Esophagus squamous epithelium (tissue), 5 donors: ENCODE results near the gene GLG1. TPM values are rescaled to one million over a fixed set of nuclear protein-coding genes. Genes with fewer than 3 reads are reported as not detected.

ENCODE experiments used
- DNase-seq: peaks from one replicate; lab custom pipeline; 2025; lab: John Stamatoyannopoulos, UW
- H3K27ac ChIP-seq, 4 donors: fragments of 200-600 bp; sonication (generic); one replicate each; pipeline ENCODE4 v1.5.1; 2016 to 2019; ENCODE audit warnings: mild to moderate bottlenecking in 1 of 4
- H3K27me3 ChIP-seq, 4 donors: fragments of 200-600 bp; sonication (generic); 1 replicate in 3 of 4; 2 replicates in 1 of 4; pipeline versions ENCODE4 v1.5.1 to v1.6.0; 2017 to 2021; ENCODE audit warnings: antibody characterized with exemption in 1 of 4
- H3K36me3 ChIP-seq, 3 donors: fragments of 200-600 bp; sonication (generic); one replicate each; pipeline ENCODE4 v1.5.1; 2016 to 2019
- H3K4me1 ChIP-seq, 3 donors: fragments of 200-600 bp; sonication (generic); one replicate each; pipeline ENCODE4 v1.5.1; 2017 to 2019
- H3K4me3 ChIP-seq, 4 donors: fragments of 200-600 bp; sonication (generic); 1 replicate in 3 of 4; 2 replicates in 1 of 4; pipeline ENCODE4 v1.5.1; 2016 to 2019; ENCODE audit warnings: mild to moderate bottlenecking in 2 of 4, moderate library complexity in 1 of 4
- H3K9me3 ChIP-seq, 3 donors: fragments of 200-600 bp; sonication (generic); one replicate each; pipeline ENCODE4 v1.5.1; 2016 to 2019
- CTCF ChIP-seq, 6 experiments: fragments of 450-650 bp in 4 of 6; fragments of 200-600 bp in 2 of 6; sonication (generic) in 2 of 6; IDR thresholded peaks; one replicate each; pipeline ENCODE4 v1.5.1; 2016 to 2019; ENCODE audit warnings: antibody characterized with exemption in 6 of 6, mild to moderate bottlenecking in 4 of 6, moderate library complexity in 4 of 6
- POLR2A ChIP-seq, 4 donors: fragments of 450-650 bp; IDR thresholded peaks; one replicate each; pipeline ENCODE4 v1.6.1; 2017; ENCODE audit warnings: antibody characterized with exemption in 4 of 4, mild to moderate bottlenecking in 4 of 4, moderate library complexity in 3 of 4
- WGBS, 2 donors: methylation state at CpG; one replicate each; pipeline ENCODE4 v1.1.5; 2018; 5-methylcytosine and 5-hydroxymethylcytosine counted together
- intact Hi-C: fragments of 100-400 bp; cut with DNase I; formaldehyde crosslinking; loops from one replicate; pipeline ENCODE4 v1.15.0; 2022
- total RNA-seq, 4 donors: library from RNA; depleted of rRNA; stranded (reverse); fragments of >200 nt; gene quantifications; one replicate each; pipeline ENCODE4 v1.1.0, GENCODE V29; 2016
- donor health status: DM: yes; HTN: yes; CAD: no.

GLG1 gene
- total RNA-seq, 4 donors from 2014 or later: 59.2 to 71.9 (median 60.8) TPM

DNA sequence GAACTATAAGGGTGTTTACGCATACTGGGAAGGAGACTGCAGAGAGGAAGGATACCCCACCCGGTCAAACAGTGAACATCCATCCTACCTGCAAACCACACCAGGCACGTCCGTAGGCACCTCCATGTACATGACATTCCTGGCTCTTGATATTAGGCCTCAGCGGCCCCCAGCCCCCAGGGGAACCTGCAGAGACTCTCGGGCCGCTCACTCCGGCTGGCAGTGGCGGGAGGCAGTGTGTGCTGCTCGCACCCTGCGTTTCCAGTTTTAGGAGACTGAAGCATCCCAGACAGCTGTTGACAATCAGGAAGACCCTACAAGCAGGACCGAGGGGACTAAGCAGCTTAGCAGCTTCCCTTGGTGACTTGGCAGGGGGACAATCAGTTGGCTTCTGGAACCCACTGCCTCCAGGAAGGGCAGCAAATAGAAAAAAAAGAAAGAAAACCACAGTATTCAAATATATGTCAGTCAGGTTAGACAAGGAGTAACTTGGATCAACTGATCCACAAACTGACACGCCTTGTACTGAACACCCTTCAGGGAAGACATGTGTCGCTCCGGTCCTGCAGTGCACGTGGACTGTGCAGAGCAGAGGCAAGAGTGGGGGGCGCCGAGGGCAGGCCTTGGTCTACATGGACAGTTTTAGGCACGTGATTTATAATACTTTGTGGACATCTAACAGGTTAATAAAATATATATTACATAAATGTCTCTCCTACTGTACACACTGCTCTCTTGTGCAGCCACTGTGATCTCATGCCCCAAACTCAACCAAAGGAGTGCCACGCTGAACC is 155.8 kb downstream of the GLG1 start:
- no peaks in the 10 kb centered on the region for H3K27me3 ChIP-seq
- H3K4me3 ChIP-seq: no peak overlapping the region
- WGBS, 2 donors: 79 to 81% methylated on average over 14 to 19 of the region's 20 CpGs
- DNase-seq: no peak
- H3K4me1 ChIP-seq: peaks cover 25 to 75% (median 33%) of the 10 kb centered on the region in 3 donors
- no peaks in the 10 kb centered on the region for H3K9me3 ChIP-seq
- TF ChIP-seq CTCF (IDR thresholded peaks at IDR 0.05) (no peak), POLR2A (IDR thresholded peaks at IDR 0.05) (no peak)
- intact Hi-C loops: no loop called here
- peaks cover 9 to 51% (median 15%) of the 10 kb centered on the region in 3 donors for H3K36me3 ChIP-seq
- H3K27ac ChIP-seq: peak overlapping the region; percentile 34 to 87 (median 84)

DNA sequence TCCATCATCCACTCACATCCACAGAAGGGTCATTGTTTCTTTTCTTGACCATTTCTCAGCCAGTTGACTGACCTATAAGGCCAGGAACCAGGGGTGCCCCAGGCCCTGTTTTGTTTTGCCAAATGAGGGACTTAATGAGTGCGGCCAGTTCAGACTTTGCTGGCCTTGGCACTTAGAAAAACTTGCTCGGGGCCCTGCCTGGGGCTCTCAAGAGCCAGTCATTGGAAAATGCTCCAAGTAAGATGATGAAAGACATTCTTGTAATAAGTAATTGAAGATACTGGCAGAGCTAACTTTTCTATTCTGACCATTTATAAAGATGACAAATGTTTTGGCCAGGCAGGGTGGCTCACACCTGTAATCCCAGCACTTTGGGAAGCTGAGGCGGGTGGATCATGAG is 156.7 kb downstream of the GLG1 start:
- no peak for DNase-seq
- 83 to 93% methylated on average over 2 of the region's 3 CpGs for WGBS, 2 donors
- H3K4me1 ChIP-seq: peaks cover 25 to 66% (median 28%) of the 10 kb centered on the region in 3 donors
- peaks cover 9 to 42% (median 12%) of the 10 kb centered on the region in 3 donors for H3K36me3 ChIP-seq
- no peaks in the 10 kb centered on the region for H3K27me3 ChIP-seq
- H3K9me3 ChIP-seq: no peaks in the 10 kb centered on the region
- no peak overlapping the region for H3K4me3 ChIP-seq
- no peak for TF ChIP-seq POLR2A (IDR thresholded peaks at IDR 0.05)
- TF ChIP-seq CTCF (IDR thresholded peaks at IDR 0.05): no peak
- H3K27ac ChIP-seq: peak overlapping the region; percentile 82 to 87 (median 85)
- intact Hi-C loops: no loop called here

GRCh38 chr16:74449470-74449869 is 157.4 kb downstream of the GLG1 start:
- Histone ChIP-seq H3K9me3 (no peaks in the 10 kb centered on the region), H3K4me3 (peak overlapping the region in 1 of 4 donors; percentile 7), H3K27ac (peak overlapping the region; percentile 82 to 87 (median 85)), H3K27me3 (no peaks in the 10 kb centered on the region), H3K4me1 (peaks cover 25 to 59% (median 28%) of the 10 kb centered on the region in 3 donors), H3K36me3 (peaks cover 9 to 36% (median 12%) of the 10 kb centered on the region in 3 donors)
- WGBS, 2 donors: 70% methylated on average over 5 of the region's 5 CpGs; no CpG with 5 or more reads in 1 of the 2 donors
- intact Hi-C loops: no loop called here
- no peak for DNase-seq
- TF ChIP-seq POLR2A (IDR thresholded peaks at IDR 0.05): no peak
- peak in 2 of 6 experiments; percentile 26 to 62 for TF ChIP-seq CTCF (IDR thresholded peaks at IDR 0.05)

DNA sequence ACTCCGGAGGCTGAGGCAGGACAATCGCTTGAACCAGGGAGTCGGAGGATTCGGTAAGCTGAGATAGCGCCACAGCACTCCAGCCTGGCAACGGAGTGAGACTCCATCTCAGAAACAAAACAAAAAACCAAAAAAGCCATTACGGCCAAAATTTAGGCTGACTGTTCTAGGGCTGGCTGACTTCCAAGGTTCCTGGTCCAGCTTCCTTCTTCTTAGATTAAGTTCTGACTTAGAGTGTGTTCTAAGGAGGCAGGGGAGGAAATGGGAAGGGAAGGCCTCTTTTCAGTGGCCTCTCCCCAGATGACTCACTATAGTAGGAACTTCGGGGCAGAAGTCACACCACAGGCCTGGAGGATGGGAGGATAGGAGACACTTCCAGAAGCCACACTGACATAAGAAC is 157.9 kb downstream of the GLG1 start:
- Histone ChIP-seq H3K27ac (peak overlapping the region; percentile 82 to 87 (median 85)), H3K27me3 (no peaks in the 10 kb centered on the region), H3K4me1 (peaks cover 25 to 59% (median 28%) of the 10 kb centered on the region in 3 donors), H3K4me3 (no peak overlapping the region), H3K36me3 (peaks cover 9 to 32% (median 12%) of the 10 kb centered on the region in 3 donors), H3K9me3 (no peaks in the 10 kb centered on the region)
- no peak for DNase-seq
- intact Hi-C loops: no loop called here
- 31 to 54% methylated on average over 8 of the region's 8 CpGs for WGBS, 2 donors
- TF ChIP-seq POLR2A (IDR thresholded peaks at IDR 0.05) (no peak), CTCF (IDR thresholded peaks at IDR 0.05) (no peak)

GRCh38 chr16:74447578-74447977 is 159.3 kb downstream of the GLG1 start:
- intact Hi-C loops: no loop called here
- H3K9me3 ChIP-seq: no peaks in the 10 kb centered on the region
- H3K4me1 ChIP-seq: peaks cover 25 to 59% (median 28%) of the 10 kb centered on the region in 3 donors
- DNase-seq: no peak
- WGBS, 2 donors: 60 to 88% methylated on average over 5 of the region's 5 CpGs
- no peaks in the 10 kb centered on the region for H3K27me3 ChIP-seq
- TF ChIP-seq CTCF (IDR thresholded peaks at IDR 0.05): no peak
- no peak for TF ChIP-seq POLR2A (IDR thresholded peaks at IDR 0.05)
- peak overlapping the region; percentile 11 to 87 (median 84) for H3K27ac ChIP-seq
- peaks cover 6 to 20% (median 6%) of the 10 kb centered on the region in 3 donors for H3K36me3 ChIP-seq
- no peak overlapping the region for H3K4me3 ChIP-seq
